Calu3 (cell line): Measurements from ENCODE around the gene GHSR. TPM values are rescaled to one million over a fixed set of nuclear protein-coding genes. Genes with fewer than 3 reads are reported as not detected.

Experiments
- BruUV-seq: library from RNA; stranded (reverse); fragments of 400-500 nt; replicated peaks from 2 replicates; lab custom pipeline; 2021; lab: Mats Ljungman, UMichigan
- CTCF ChIA-PET: fragments of 300-600 bp; sonication (Branson Sonifier 250); formaldehyde crosslinking; loops from one replicate; lab custom pipeline; 2022; ENCODE audit warnings: antibody characterized with exemption; lab: Charles Lee
- DNase-seq: peaks from one replicate; pipeline ENCODE4 v3.0.0; 2022
- H3K27ac Mint-ChIP-seq: one replicate; pipeline ENCODE4 v1.8.0; 2022; ENCODE audit warnings: mixed read lengths; ENCODE audit not compliant: unreplicated experiment
- H3K27me3 Mint-ChIP-seq: one replicate; pipeline ENCODE4 v1.8.0; 2022; ENCODE audit warnings: mixed read lengths; ENCODE audit not compliant: unreplicated experiment
- H3K36me3 Mint-ChIP-seq: one replicate; pipeline ENCODE4 v1.8.0; 2022; ENCODE audit warnings: mild to moderate bottlenecking, moderate library complexity, mixed read lengths; ENCODE audit not compliant: insufficient read depth, unreplicated experiment
- H3K4me1 Mint-ChIP-seq: one replicate; pipeline ENCODE4 v1.8.0; 2022; ENCODE audit warnings: mild to moderate bottlenecking, low read depth, mixed read lengths; ENCODE audit not compliant: unreplicated experiment
- H3K4me3 Mint-ChIP-seq: one replicate; pipeline ENCODE4 v1.8.0; 2022; ENCODE audit warnings: mild to moderate bottlenecking, low read depth, moderate library complexity, mixed read lengths; ENCODE audit not compliant: unreplicated experiment
- H3K9me3 Mint-ChIP-seq: one replicate; pipeline ENCODE4 v1.8.0; 2022; ENCODE audit warnings: low read depth, mixed read lengths; ENCODE audit not compliant: unreplicated experiment
- intact Hi-C: fragments of 100-400 bp; cut with micrococcal nuclease; formaldehyde crosslinking; loops from one replicate; pipeline ENCODE4 v1.10.0; 2022; ENCODE audit not compliant: unreplicated experiment
- total RNA-seq: library from RNA; stranded (reverse); gene quantifications from 2 replicates; pipeline ENCODE4 v1.2.3, GENCODE V29; 2022
- TF ChIP-seq, protein P1 (sequence below): fragments of 200-600 bp; IDR thresholded peaks from one replicate; pipeline ENCODE4 v1.8.0; 2022; ENCODE audit warnings: antibody characterized with exemption; ENCODE audit not compliant: unreplicated experiment

The GHSR gene
- total RNA-seq, 1 experiment from 2014 or later, result not detected

DNA sequence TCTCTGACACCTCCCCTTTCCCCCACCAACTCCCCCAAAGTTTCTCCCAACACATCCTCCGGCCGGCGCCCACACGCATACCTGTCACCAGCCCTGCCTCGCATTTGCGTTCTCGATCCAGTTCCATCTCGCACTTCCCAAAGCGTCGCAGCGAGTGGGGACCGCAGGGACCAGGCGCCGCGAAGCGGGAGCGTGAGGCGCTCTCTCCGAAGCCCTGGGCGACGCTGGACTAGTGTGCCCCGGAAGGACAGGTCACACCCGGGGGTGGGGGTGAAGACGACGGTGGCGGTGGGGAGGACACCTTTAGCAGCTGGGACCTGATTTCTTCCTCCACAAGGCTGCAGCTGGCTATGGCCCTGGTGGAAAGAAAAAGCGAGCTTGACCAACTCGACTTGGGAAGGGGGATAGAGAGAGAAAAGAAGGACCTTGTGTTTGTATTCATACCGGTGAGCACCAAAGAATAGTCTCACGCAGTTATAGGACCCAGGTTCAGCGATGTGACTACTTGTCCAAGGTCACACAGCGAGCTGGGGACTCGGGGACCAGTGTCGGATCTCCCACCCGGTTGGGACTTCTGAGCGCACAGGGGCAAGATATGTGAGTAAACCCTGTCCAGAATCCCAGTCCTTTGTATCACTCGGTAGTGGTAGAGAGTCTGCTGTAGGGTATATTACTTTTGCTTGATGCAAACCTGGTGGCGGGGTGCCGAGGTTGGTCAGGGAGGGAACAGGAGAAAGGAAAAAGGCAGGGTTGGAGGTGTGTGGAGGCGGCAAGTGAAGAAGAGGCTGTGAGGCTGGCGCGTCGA is 607 bp upstream of the GHSR start:
- Mint-ChIP-seq H3K4me3 (no peak overlapping the region), H3K9me3 (peaks cover 7% of the 10 kb centered on the region), H3K36me3 (no peaks in the 10 kb centered on the region), H3K4me1 (no peaks in the 10 kb centered on the region), H3K27me3 (peaks cover 35% of the 10 kb centered on the region), H3K27ac (no peak overlapping the region)
- BruUV-seq, result no TSS peak
- TF ChIP-seq, protein P1, sequence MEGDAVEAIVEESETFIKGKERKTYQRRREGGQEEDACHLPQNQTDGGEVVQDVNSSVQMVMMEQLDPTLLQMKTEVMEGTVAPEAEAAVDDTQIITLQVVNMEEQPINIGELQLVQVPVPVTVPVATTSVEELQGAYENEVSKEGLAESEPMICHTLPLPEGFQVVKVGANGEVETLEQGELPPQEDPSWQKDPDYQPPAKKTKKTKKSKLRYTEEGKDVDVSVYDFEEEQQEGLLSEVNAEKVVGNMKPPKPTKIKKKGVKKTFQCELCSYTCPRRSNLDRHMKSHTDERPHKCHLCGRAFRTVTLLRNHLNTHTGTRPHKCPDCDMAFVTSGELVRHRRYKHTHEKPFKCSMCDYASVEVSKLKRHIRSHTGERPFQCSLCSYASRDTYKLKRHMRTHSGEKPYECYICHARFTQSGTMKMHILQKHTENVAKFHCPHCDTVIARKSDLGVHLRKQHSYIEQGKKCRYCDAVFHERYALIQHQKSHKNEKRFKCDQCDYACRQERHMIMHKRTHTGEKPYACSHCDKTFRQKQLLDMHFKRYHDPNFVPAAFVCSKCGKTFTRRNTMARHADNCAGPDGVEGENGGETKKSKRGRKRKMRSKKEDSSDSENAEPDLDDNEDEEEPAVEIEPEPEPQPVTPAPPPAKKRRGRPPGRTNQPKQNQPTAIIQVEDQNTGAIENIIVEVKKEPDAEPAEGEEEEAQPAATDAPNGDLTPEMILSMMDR, result no peak
- DNase-seq, result no peak
- CTCF ChIA-PET, result no interaction called here
- intact Hi-C loops, result no loop called here

DNA sequence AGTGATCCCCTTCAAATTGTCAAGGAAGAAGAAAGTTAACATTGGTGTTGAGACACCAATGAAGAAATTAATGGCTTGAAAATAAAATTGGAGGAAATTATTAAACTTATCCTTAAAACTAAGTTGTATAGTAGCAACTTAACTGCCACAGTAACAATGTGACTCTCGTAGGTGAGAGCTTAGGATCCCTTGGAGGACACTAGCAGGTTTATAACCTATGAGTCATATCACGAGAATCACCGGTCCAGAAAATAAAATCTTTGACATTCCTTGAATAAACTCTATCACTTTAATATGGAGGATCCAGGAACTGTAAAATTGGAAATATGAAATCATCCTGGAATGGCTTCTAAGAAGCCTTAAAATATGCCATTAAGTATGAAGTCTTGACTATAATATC is 2.1 kb downstream of the GHSR start:
- DNase-seq, result no peak
- no TSS peak for BruUV-seq
- Mint-ChIP-seq H3K27me3 (peaks cover 35% of the 10 kb centered on the region), H3K9me3 (peaks cover 7% of the 10 kb centered on the region), H3K27ac (no peak overlapping the region), H3K4me3 (no peak overlapping the region), H3K4me1 (no peaks in the 10 kb centered on the region), H3K36me3 (no peaks in the 10 kb centered on the region)
- intact Hi-C loops, result no loop called here
- TF ChIP-seq, protein P1, result no peak
- CTCF ChIA-PET, result no interaction called here

DNA sequence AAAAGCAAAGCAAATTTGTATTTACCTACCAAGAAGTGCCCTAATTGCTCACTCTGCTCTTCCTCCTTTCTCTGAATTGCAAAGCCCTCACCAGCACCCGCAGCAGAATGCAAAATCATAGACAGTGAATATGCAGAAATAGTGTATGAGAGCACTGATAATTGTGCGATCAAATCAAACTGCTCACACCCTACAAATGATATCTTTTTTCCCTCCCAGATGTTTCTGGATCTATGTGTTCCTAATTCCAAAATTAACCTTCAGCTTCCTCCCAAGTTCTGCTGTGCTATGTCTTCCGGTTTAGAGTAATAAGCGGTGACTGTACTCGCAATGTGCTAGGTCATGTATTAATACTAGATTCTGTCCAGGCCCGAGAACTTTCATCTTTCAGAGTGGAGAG is 3.4 kb downstream of the GHSR start:
- H3K9me3 Mint-ChIP-seq, result peaks cover 7% of the 10 kb centered on the region
- TF ChIP-seq, protein P1, result no peak
- H3K4me1 Mint-ChIP-seq, result no peaks in the 10 kb centered on the region
- H3K27ac Mint-ChIP-seq, result no peak overlapping the region
- peaks cover 39% of the 10 kb centered on the region for H3K27me3 Mint-ChIP-seq
- intact Hi-C loops, result no loop called here
- BruUV-seq, result no TSS peak
- CTCF ChIA-PET, result interaction anchor here (0.5 kb wide), 1 partner anchor 32 kb away, joined by 3 read pairs; no protein-coding TSS in a partner anchor
- DNase-seq, result no peak
- H3K4me3 Mint-ChIP-seq, result no peak overlapping the region
- H3K36me3 Mint-ChIP-seq, result no peaks in the 10 kb centered on the region

DNA sequence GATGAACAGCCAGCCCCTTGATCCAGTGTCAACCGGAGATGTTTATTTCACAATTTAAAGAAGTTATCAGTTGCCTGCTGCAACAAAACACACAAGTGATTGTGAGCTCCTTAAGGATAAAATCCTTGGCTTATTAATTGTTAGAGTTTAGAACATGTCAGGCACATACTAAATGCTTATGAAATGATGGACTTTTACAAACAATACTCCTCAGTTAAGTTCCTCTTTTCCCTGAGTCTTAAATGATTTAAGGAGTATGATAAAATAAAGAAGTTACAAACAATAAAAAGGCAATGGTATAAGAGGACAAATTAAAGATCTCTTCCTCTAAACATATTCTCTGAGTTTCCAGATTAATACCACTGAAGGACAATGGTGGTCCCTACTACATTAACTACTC is 5.7 kb downstream of the GHSR start:
- H3K27me3 Mint-ChIP-seq, result peaks cover 24% of the 10 kb centered on the region
- no peaks in the 10 kb centered on the region for H3K4me1 Mint-ChIP-seq
- intact Hi-C loops, result no loop called here
- no TSS peak for BruUV-seq
- H3K27ac Mint-ChIP-seq, result no peak overlapping the region
- no peak for DNase-seq
- no peaks in the 10 kb centered on the region for H3K36me3 Mint-ChIP-seq
- CTCF ChIA-PET, result no interaction called here
- peaks cover 5% of the 10 kb centered on the region for H3K9me3 Mint-ChIP-seq
- no peak overlapping the region for H3K4me3 Mint-ChIP-seq
- TF ChIP-seq, protein P1, result no peak
